ENCODE data around the gene ZBTB20. TPM values are rescaled to one million over a fixed set of nuclear protein-coding genes. Genes with fewer than 3 reads are reported as not detected.
A peak's percentile ranks its signal among the peaks of the same experiment; 100 is the strongest.

ZBTB20 gene
- total RNA-seq, 1 donor from 2014 or later: 91.2 TPM

GRCh38 chr3:115148142-115148790 lies 1.2 kb upstream of the ZBTB20 start:
- Mint-ChIP-seq H3K27ac (peak overlapping the region; percentile 98), H3K4me3 (peak overlapping the region; percentile 94), H3K36me3 (ENCODE audit: low read depth) (peaks cover 12% of the 10 kb centered on the region), H3K4me1 (peaks cover 30% of the 10 kb centered on the region), H3K9me3 (peaks cover 3% of the 10 kb centered on the region), H3K27me3 (no peaks in the 10 kb centered on the region)
- ChIA-PET CTCF (no interaction called here), POLR2A (interaction anchor here (0.6 to 3.2 kb wide), 5 partner anchors 16 to 636 kb away, joined by 3 to 37 read pairs (median 13); no protein-coding TSS in a partner anchor)
- no peak for ATAC-seq (ENCODE audit: low read depth)
- no peak for DNase-seq
- TF ChIP-seq, protein P1, sequence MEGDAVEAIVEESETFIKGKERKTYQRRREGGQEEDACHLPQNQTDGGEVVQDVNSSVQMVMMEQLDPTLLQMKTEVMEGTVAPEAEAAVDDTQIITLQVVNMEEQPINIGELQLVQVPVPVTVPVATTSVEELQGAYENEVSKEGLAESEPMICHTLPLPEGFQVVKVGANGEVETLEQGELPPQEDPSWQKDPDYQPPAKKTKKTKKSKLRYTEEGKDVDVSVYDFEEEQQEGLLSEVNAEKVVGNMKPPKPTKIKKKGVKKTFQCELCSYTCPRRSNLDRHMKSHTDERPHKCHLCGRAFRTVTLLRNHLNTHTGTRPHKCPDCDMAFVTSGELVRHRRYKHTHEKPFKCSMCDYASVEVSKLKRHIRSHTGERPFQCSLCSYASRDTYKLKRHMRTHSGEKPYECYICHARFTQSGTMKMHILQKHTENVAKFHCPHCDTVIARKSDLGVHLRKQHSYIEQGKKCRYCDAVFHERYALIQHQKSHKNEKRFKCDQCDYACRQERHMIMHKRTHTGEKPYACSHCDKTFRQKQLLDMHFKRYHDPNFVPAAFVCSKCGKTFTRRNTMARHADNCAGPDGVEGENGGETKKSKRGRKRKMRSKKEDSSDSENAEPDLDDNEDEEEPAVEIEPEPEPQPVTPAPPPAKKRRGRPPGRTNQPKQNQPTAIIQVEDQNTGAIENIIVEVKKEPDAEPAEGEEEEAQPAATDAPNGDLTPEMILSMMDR (IDR thresholded peaks at IDR 0.05): no peak
- intact Hi-C loops (cut with micrococcal nuclease): loop anchor here (2.0 to 10.0 kb wide), 3 partner anchors 17 to 1633 kb away; partner anchors contain the start of gene SPICE1

- Mint-ChIP-seq H3K4me1 (peaks cover 34% of the 10 kb centered on the region), H3K36me3 (ENCODE audit: low read depth) (peaks cover 16% of the 10 kb centered on the region), H3K9me3 (peaks cover 3% of the 10 kb centered on the region), H3K27me3 (no peaks in the 10 kb centered on the region), H3K27ac (peak overlapping the region; percentile 98), H3K4me3 (peak overlapping the region; percentile 94)
- ChIA-PET POLR2A (interaction anchor here (0.5 to 3.2 kb wide), 14 partner anchors 15 to 1444 kb away, joined by 3 to 37 read pairs (median 6); partner anchors contain the start of gene ATP6V1A), CTCF (interaction anchor here (0.5 to 1.1 kb wide), 3 partner anchors 39 to 637 kb away, joined by 3 read pairs; no protein-coding TSS in a partner anchor)
- TF ChIP-seq, protein P1 (IDR thresholded peaks at IDR 0.05): no peak
- DNase-seq (peak; percentile 81), ATAC-seq (ENCODE audit: low read depth) (peak; percentile 77)
- intact Hi-C loops (cut with micrococcal nuclease): loop anchor here (1.0 to 10.0 kb wide), 14 partner anchors 17 to 1633 kb away; partner anchors contain the start of genes CCDC191, NAA50, QTRT2 and SPICE1
Observed at GRCh38 chr3:115147329-115148141, 447 bp upstream of the ZBTB20 start.

DNA sequence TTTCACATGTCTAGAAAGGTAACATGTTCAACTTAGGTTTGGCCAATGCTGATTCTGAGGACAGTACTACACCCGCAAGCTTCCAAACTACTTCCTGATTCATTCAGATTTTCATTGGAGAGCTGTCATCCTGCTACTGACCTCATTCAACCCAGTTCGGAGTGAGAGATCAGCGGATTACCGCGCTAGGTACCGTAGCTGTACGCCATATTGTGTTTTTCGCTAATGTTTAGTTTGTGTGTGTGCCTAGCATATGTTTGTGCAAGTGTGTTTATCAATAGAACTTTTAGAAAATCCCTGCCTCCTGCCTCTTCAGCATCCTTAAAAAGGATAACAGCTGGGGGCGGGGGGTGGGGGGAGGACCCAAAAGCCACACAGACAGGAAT lies 1.1 kb downstream of the ZBTB20 start:
- DNase-seq (no peak), ATAC-seq (ENCODE audit: low read depth) (no peak)
- Mint-ChIP-seq H3K4me3 (peak overlapping the region; percentile 89), H3K27ac (peak overlapping the region; percentile 87), H3K27me3 (no peaks in the 10 kb centered on the region), H3K9me3 (peaks cover 3% of the 10 kb centered on the region), H3K36me3 (ENCODE audit: low read depth) (peaks cover 23% of the 10 kb centered on the region), H3K4me1 (peaks cover 42% of the 10 kb centered on the region)
- TF ChIP-seq, protein P1 (IDR thresholded peaks at IDR 0.05): no peak
- POLR2A ChIA-PET: interaction anchor here (0.6 to 3.2 kb wide), 17 partner anchors 7 to 1399 kb away, joined by 3 to 37 read pairs (median 5); partner anchors contain the start of gene ATP6V1A
- intact Hi-C loops (cut with micrococcal nuclease): loop anchor here (1.0 to 10.0 kb wide), 6 partner anchors 10 to 1631 kb away; partner anchors contain the start of gene SPICE1
- CTCF ChIA-PET: interaction anchor here (1.1 kb wide), 1 partner anchor 104 kb away, joined by 3 read pairs; no protein-coding TSS in a partner anchor

GRCh38 chr3:115141033-115141757 lies 5.9 kb downstream of the ZBTB20 start:
- Mint-ChIP-seq H3K4me1 (peaks cover 33% of the 10 kb centered on the region), H3K27ac (no peak overlapping the region), H3K9me3 (no peaks in the 10 kb centered on the region), H3K27me3 (no peaks in the 10 kb centered on the region), H3K4me3 (no peak overlapping the region), H3K36me3 (ENCODE audit: low read depth) (peaks cover 24% of the 10 kb centered on the region)
- TF ChIP-seq, protein P1 (IDR thresholded peaks at IDR 0.05): no peak
- POLR2A ChIA-PET: no interaction called here
- intact Hi-C loops (cut with micrococcal nuclease): loop anchor here (10.0 kb wide), 2 partner anchors 756 to 1626 kb away; partner anchors contain the start of gene SPICE1
- CTCF ChIA-PET: no interaction called here
- DNase-seq (no peak), ATAC-seq (ENCODE audit: low read depth) (no peak)
